ENCODE results near the gene TGFBR3.
A peak's percentile ranks its signal among the peaks of the same experiment; 100 is the strongest.

TGFBR3 gene

GRCh38 chr1:91804546-91805023, 81.4 kb downstream of the TGFBR3 start:
- H3K27ac ChIP-seq = no peak overlapping the region
- TF ChIP-seq CTCF (IDR thresholded peaks at IDR 0.05; ENCODE audit: low read depth, low read length, missing control alignments) = no peak
- H3K36me3 ChIP-seq (replicated peaks) = no peaks in the 10 kb centered on the region
- H3K27me3 ChIP-seq (replicated peaks) = no peaks in the 10 kb centered on the region
- in situ Hi-C loops (cut with HindIII; ENCODE audit: low pct_ligation_motif_present, low sequenced_read_pairs) = no loop called here
- peak; percentile 38 for DNase-seq
- H3K4me3 ChIP-seq (ENCODE audit: low read depth, low read length) = no peak overlapping the region

- no peak for TF ChIP-seq CTCF (IDR thresholded peaks at IDR 0.05; ENCODE audit: low read depth, low read length, missing control alignments)
- in situ Hi-C loops (cut with HindIII; ENCODE audit: low pct_ligation_motif_present, low sequenced_read_pairs) = no loop called here
- no peaks in the 10 kb centered on the region for H3K27me3 ChIP-seq (replicated peaks)
- H3K4me3 ChIP-seq (ENCODE audit: low read depth, low read length) = no peak overlapping the region
- no peaks in the 10 kb centered on the region for H3K36me3 ChIP-seq (replicated peaks)
- H3K27ac ChIP-seq = no peak overlapping the region
- DNase-seq = no peak
Observed at GRCh38 chr1:91803847-91804545, 82.0 kb downstream of the TGFBR3 start.

GRCh38 chr1:91803123-91803522, 82.8 kb downstream of the TGFBR3 start:
- Histone ChIP-seq H3K27me3 (replicated peaks) (no peaks in the 10 kb centered on the region), H3K27ac (no peak overlapping the region), H3K36me3 (replicated peaks) (no peaks in the 10 kb centered on the region), H3K4me3 (ENCODE audit: low read depth, low read length) (no peak overlapping the region)
- TF ChIP-seq CTCF (IDR thresholded peaks at IDR 0.05; ENCODE audit: low read depth, low read length, missing control alignments) = no peak
- no peak for DNase-seq
- in situ Hi-C loops (cut with HindIII; ENCODE audit: low pct_ligation_motif_present, low sequenced_read_pairs) = no loop called here

- no peak for TF ChIP-seq CTCF (IDR thresholded peaks at IDR 0.05; ENCODE audit: low read depth, low read length, missing control alignments)
- Histone ChIP-seq H3K27me3 (replicated peaks) (no peaks in the 10 kb centered on the region), H3K36me3 (replicated peaks) (no peaks in the 10 kb centered on the region), H3K27ac (no peak overlapping the region), H3K4me3 (ENCODE audit: low read depth, low read length) (no peak overlapping the region)
- no peak for DNase-seq
- in situ Hi-C loops (cut with HindIII; ENCODE audit: low pct_ligation_motif_present, low sequenced_read_pairs) = no loop called here
Observed at GRCh38 chr1:91801496-91802115, 84.3 kb downstream of the TGFBR3 start.

- TF ChIP-seq CTCF (IDR thresholded peaks at IDR 0.05; ENCODE audit: low read depth, low read length, missing control alignments) = no peak
- no peaks in the 10 kb centered on the region for H3K27me3 ChIP-seq (replicated peaks)
- no peak for DNase-seq
Observed at GRCh38 chr1:91799863-91800262, 86.1 kb downstream of the TGFBR3 start.

More at GRCh38 chr1:91799863-91800262, 86.1 kb downstream of the TGFBR3 start:
- Histone ChIP-seq H3K4me3 (ENCODE audit: low read depth, low read length) (no peak overlapping the region), H3K27ac (no peak overlapping the region), H3K36me3 (replicated peaks) (no peaks in the 10 kb centered on the region)
- in situ Hi-C loops (cut with HindIII; ENCODE audit: low pct_ligation_motif_present, low sequenced_read_pairs) = no loop called here
